ENCODE data around the gene SMIM21.

GRCh38 chr18:75472906-75473305 is 45.4 kb upstream of the SMIM21 start:
- TF ChIP-seq CTCF (IDR thresholded peaks at IDR 0.05), result no peak
- no peak for TF ChIP-seq POLR2A (IDR thresholded peaks at IDR 0.05)

Measured in lower leg skin (tissue), 3 donors.